NCI-H2107 treated with DMSO at 0.1 percent for 48 hours (cell line): ENCODE data around the gene FAM50A.

Experiments used
- DNase-seq: peaks from one replicate; lab custom pipeline; 2025; ENCODE audit not compliant: unreplicated experiment; lab: John Stamatoyannopoulos, UW

FAM50A gene

GRCh38 chrX:154463611-154464220, 19.8 kb downstream of the FAM50A start:
- no peak for DNase-seq

GRCh38 chrX:154464806-154465365, 20.9 kb downstream of the FAM50A start:
- no peak for DNase-seq

DNA sequence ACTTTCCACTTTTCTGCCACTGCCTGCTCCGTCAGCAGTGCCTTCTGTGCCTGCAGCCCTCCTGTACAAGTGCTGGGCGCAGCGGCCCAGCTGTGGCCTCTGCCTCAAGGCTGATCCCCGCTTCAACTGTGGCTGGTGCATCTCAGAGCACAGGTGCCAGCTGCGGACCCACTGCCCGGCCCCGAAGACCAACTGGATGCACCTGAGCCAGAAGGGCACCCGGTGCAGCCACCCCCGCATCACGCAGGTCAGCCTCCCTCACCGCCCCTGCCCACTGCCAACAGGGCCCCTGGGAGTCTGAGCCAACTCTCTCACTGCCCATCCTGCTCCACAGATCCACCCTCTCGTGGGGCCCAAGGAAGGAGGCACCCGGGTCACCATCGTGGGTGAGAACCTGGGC, 21.7 kb downstream of the FAM50A start:
- no peak for DNase-seq

DNA sequence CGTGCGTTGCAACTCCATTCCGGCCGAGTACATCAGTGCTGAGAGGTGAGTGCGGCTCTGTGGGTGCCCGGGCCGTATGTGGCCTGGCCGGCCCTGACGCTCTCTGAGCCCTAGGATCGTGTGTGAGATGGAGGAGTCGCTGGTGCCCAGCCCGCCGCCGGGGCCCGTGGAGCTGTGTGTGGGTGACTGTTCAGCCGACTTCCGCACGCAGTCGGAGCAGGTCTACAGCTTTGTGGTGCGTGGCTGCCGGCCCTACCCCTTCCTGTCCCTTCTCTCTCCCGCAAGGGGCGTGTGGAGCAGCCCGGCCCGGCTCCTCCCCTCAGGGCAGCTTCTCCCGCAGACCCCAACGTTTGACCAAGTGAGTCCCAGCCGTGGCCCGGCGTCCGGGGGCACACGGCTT, 22.1 kb downstream of the FAM50A start:
- no peak for DNase-seq

DNA sequence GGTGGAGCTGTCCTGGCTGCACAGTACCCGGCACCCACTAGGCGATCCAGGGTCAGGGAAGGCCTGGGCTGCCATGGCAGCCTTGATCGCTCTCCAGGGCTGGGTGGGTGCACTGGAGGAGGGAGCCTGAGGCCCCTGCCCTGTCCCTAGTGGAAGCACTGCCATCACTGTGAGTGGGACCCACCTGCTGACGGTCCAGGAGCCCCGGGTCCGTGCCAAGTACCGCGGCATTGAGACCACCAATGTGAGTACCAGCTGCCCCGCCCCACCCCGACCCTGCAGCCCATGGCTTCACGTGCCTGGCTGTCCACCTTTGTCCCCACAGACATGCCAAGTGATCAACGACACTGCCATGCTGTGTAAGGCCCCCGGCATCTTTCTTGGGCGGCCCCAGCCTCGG, 23.0 kb downstream of the FAM50A start:
- no peak for DNase-seq

DNA sequence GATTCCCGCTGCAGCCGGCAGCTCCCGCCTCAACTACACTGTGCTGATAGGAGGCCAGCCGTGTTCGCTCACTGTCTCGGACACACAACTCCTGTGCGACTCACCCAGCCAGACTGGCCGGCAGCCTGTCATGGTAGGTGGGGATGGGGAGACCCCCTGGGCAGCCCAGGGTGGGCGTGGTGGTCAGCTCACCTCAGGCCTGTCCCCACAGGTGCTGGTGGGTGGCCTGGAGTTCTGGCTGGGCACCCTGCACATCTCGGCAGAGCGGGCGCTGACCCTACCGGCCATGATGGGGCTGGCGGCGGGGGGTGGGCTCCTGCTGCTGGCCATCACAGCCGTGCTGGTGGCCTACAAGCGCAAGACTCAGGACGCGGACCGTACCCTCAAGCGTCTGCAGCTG, 23.6 kb downstream of the FAM50A start:
- DNase-seq: no peak

DNA sequence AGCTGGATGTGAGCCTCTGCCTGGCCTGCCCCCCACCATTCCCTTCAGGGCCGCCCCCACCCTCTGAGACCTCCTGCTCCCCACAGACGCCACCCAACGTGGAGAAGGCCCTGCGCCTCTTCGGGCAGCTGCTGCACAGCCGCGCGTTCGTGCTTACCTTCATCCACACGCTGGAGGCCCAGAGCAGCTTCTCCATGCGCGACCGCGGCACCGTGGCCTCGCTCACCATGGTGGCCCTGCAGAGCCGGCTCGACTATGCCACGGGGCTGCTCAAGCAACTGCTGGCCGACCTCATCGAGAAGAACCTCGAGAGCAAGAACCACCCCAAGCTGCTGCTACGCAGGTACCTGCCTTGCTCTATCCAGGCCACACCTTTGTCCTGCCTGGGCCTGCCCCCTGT, 24.3 kb downstream of the FAM50A start:
- no peak for DNase-seq

- no peak for DNase-seq
Measured at GRCh38 chrX:154469114-154469513, 25.2 kb downstream of the FAM50A start.

DNA sequence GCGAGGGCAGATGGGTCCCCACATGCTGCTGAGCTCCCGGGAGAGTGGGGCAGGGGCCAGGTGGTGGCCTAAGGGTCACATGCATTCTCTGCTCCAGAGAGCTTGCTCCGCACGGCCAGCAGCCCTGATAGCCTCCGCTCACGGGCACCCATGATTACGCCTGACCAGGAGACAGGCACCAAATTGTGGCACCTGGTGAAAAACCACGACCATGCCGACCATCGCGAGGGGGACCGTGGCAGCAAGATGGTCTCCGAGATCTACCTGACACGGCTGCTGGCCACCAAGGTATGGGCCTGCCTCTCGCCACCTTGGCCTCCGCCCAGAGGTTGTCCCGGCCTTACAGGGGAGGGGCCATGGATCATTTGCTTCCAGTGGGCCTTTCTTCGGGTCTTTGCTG, 25.9 kb downstream of the FAM50A start:
- no peak for DNase-seq

GRCh38 chrX:154470434-154470833, 26.5 kb downstream of the FAM50A start:
- no peak for DNase-seq

DNA sequence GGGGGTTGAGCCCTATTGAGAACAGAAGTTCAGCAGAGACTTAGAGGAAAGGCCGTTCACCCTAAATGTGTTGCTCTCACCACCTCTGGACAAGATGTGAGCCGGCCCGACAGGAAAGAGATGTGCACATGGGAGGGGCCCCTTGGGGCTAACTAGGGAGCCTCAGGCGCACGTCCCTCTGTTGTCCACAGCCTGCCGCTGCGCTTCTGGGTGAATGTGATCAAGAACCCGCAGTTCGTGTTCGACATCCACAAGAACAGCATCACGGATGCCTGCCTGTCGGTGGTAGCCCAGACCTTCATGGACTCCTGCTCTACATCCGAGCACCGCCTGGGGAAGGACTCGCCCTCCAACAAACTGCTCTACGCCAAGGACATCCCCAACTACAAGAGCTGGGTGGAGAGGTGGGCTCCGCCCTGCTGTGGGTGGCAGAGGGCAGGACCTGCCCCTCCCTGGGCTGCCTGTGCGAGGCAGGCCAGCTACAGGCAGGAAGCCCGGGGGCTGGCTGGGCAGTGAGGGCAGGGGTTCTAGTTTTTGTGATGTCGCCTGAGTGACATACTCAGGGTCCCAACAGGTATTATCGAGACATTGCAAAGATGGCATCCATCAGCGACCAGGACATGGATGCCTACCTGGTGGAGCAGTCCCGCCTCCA, 27.1 kb downstream of the FAM50A start:
- no peak for DNase-seq

GRCh38 chrX:154471839-154472684, 28.1 kb downstream of the FAM50A start:
- DNase-seq: no peak

DNA sequence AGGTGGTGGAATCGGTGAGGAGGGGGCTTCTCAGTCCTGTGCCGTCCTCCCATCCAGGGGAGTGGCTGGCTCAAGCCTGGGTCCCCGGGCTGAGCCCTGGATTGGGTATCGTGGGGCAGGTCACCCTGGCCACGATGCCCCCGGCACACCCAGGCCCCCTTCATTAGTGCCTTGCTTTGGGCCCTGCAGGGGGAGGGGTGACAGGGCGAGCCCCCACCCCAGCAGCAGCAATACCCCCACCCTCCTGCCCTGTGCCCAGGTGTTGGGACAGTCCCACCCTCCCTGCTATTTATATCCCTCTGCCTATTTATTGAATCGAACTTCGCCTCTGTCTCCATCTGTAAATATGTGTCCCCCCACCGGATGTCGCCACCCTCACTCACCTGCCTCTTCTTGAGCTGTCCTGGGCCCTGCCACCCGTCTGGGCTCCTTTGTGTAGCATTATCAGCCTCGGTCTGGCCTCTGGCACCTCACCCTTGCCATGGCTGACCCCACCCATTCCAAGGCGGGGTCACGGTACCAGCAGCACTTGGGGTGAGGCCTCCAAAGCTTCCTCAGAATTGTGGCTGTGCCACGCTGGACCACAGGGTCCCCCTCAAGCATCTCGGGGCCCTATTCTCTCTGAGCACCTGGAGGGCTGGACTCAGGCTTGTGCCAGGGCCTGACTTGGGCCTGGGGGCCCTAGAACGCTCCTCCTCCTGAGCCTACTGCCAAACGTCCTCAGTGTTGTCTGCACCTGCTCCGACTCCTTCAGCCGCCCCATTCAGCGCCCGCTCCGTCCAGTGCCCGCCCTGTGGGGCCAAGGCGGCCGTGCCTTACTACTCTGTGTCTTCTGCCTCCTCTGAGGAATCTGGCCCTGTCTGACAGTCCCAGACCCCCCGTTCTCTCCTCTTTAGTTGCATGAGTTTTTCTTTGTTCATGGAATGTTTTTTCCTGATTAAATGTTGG, 29.0 kb downstream of the FAM50A start:
- no peak for DNase-seq

DNA sequence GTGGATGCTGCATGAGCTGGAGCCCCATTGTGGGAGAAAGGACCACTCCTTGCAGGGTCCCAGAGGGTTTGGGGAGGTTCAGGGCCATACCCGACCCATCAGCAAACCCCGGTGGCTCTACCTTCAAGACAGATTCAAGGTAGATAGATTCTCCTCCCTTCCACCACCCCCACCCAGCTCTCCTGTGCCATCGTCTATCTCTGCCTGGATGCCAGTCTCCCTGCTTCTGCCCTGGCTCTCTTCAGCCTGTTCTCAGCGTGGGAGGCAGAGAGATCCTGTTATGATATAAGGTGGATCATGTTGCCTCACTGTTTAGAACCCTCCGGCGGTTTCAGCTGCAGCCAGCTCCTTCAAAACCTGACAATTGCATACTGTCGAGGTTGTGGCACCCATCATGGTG, 29.7 kb downstream of the FAM50A start:
- DNase-seq: no peak

GRCh38 chrX:154476821-154477220, 32.9 kb downstream of the FAM50A start:
- no peak for DNase-seq

GRCh38 chrX:154477891-154478477, 34.0 kb downstream of the FAM50A start:
- no peak for DNase-seq

DNA sequence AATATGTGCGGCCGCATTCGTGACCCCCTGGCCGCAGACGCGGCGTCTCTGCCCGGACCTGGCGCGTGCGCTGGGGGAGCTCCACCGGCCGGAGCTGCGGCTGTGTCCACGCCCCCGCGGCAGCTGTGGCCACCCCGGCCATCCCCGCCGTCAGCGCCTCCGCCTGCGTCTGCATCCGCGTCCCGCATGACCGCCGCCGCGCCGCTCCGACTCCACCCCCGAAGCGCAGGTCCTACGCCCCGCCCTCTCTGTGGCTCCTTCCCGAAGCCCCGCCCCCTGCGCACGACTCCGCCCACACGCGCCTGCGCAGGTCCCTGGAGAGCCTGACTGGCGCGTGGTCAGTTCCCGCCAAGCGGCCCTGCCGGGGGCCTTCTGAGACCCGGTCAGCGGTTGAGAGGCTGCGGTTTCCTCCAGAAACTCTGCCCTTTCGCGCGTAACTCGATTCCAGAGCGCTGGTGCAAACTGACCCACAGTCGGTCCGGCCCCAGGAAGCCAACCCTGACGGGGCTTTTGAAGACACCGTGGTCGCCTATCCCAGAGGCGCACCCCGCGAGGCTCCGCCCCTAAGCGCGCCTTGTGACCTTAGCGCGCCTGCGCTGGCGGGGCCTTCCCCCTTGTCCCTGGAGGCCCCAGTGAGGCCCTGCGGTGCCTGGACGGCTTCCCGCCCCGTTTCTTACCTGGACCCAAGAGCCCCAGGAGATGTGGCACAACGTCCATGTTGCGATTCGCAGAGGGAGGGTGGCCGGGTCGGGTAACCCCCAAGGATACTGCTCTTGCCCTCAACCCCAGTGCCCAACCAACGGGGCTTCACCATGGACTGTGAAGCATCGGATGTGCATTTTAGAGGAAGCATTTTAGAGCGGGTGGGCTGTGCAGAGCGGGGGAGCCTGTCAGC, 35.0 kb downstream of the FAM50A start, which contains the start of gene LAGE3:
LAGE3 (minus strand) TSS at position 554 of the 895 bp plus-strand sequence; CDS start at position 188, 366 bp downstream.
- peak; percentile 71 for DNase-seq

DNA sequence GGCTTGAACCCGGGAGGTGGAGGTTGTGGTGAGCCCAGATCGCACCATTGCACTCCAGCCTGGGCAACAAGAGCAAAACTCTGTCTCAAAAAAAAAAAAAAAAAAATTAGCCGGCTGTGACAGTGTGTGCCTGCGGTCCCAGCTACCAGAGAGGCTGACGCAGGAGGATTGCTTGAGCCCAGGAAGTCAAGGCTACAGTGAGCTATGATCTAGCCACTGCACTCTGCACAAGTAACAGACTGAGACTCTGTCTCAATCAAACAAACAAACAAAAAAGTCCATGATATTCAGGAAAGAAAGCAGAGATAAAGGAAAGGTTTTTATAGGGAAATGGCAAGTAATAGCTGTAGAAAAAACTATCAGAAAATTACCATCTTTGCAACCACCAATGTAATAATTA, 37.3 kb downstream of the FAM50A start:
- DNase-seq: no peak

- no peak for DNase-seq
Measured at GRCh38 chrX:154481911-154482601, 38.1 kb downstream of the FAM50A start.
